Posterior vena cava (tissue), 2 donors: ENCODE results near the gene GJC1. TPM values are rescaled to one million over a fixed set of nuclear protein-coding genes. Genes with fewer than 3 reads are reported as not detected.
"Not testable (repeated sequence)": the region's sequence is repeated elsewhere in the genome, so short reads cannot be mapped to it uniquely, and the experiment has no call there.

Experiments
- DNase-seq: peaks from one replicate; pipeline ENCODE4 v3.0.0-alpha.2; 2020; ENCODE audit warnings: low spot score
- intact Hi-C, 2 donors: fragments of 100-400 bp; cut with DNase I; formaldehyde crosslinking; loops; one replicate each; pipeline versions ENCODE4 v1.14.1 to v1.14.2; 2022 to 2023
- total RNA-seq, 2 donors: library from RNA; stranded (reverse); fragmentation: NEBNext Ultra II Directional; extraction: Animal tissue kit (Norgen Biotek cat#: 25700); gene quantifications; one replicate each; pipeline ENCODE4 v1.2.1, GENCODE V29; 2021
- donor health status: DM: yes; HTN: yes; CAD: no.
- donor health status: DM: yes; HTN: yes; CAD: no.

The GJC1 gene
- total RNA-seq, 2 donors from 2014 or later, result 30.4 to 80.8 TPM

- DNase-seq, result no peak
- intact Hi-C loops, result loop anchor here (5.0 to 10.0 kb wide), 2 partner anchors 92 to 254 kb away; no protein-coding TSS in a partner anchor
These were observed 59.7 kb downstream of the GJC1 start for GRCh38 chr17:44770166-44770925.

DNA sequence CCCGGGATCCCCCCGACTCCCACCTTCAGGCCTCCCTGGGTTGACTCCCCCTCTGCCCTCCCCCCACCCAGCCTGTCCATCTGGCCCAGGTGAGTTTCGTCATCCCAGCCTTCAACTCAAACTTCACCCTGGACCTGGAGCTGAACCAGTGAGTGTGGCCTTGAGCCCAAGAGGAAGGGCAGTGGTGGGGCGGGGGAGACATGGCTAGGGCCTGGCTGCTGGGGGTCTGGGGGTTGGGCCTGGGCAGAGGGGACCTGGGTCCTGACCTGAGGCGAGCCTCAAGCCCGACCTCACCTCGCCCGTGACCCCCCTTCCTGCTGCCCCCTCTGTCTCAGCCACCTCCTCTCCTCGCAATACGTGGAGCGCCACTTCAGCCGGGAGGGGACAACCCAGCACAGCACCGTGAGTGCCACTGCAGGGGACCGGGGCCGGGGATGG lies 60.4 kb downstream of the GJC1 start:
- no peak for DNase-seq
- intact Hi-C loops, result loop anchor here (5.0 to 10.0 kb wide), 2 partner anchors 93 to 255 kb away; no protein-coding TSS in a partner anchor

GRCh38 chr17:44769230-44769629 lies 60.9 kb downstream of the GJC1 start:
- intact Hi-C loops, result no loop called here

DNA sequence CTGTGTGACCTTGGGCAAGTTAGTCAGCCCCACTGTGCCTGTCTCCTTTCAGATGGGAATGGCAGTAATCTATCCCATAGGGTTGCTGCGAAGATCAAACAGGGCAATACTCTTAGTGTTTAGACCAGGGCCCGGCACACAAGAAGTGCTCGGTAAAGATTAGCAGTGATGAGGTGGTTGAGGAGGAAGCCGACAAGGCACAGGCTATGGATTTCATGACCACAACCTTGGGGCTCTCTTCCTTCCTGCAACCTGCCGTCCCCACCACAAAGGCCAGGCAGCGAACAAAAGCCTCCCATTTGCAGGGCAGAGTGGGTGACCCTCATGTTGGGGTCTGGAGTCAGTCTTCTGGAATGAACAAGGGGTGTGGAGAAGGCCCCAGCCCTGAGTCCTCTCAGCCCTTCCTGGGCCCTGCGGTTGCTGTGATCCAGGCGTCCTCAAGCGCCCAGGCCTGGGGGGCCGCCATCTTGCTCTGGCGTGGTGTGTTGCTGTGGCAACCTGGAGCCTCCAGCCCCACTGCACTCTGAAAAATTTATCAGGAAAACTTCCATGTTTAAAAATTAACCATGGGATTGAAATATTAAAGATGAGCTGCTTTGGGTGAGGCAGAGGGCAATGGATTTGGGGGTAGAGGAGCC lies 61.5 kb downstream of the GJC1 start:
- intact Hi-C loops, result no loop called here
- DNase-seq, result no peak

More at GRCh38 chr17:44769230-44769629, 60.9 kb downstream of the GJC1 start:
- DNase-seq, result no peak

- intact Hi-C loops, result no loop called here
- no peak for DNase-seq
These were observed 62.6 kb downstream of the GJC1 start for GRCh38 chr17:44767493-44767892.

DNA sequence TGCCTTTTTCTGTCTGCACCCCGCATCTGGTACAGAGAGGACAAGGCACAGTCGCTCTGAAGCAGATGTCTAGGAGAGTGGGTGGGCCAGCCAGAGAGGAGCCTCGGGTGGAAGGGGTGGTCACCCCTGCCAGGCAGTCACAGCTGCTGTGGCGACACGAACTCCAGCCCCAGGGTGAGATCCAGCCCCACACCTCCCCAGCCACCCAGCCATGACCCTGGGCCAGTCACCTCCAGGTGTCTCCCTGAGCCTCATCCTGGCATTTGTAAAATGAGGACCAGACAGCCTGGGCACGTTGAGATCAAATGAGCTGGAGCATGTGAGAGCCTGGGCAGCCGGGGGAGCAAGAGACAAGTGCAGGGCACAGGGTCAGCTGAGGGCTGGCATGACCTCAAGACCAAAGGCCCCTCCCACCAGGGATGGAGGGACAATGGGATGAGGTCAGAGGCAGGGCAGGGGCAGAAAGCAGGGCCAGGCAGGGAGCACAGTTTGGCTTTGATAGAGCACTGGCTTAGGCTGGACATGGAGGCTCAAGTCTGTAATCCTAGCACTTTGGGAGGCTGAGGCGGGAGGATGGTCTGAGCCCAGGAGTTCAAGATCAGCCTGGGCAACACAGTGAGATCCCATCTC lies 63.6 kb downstream of the GJC1 start:
- intact Hi-C loops, result no loop called here
- no peak for DNase-seq

DNA sequence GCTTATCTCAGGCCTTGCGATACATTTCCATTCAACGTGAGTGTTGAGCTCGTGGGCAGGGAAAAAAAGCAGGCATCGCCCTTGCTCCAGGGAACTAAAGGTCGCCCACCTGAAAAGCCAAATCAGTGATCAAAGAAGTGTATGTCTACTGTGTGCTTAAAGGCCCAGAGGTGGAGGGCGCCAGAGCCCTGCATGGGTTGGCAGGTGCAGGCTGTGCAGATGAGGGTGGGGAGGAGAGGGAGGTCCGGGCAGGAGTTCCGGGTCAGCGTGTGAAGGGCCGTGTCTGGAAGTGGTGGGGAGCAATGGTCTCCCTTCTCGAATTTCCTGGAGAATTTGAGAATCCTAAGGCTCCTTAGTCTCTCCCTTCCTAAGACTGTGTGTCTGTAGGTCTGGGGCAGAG lies 64.1 kb downstream of the GJC1 start:
- intact Hi-C loops, result no loop called here
- no peak for DNase-seq

DNA sequence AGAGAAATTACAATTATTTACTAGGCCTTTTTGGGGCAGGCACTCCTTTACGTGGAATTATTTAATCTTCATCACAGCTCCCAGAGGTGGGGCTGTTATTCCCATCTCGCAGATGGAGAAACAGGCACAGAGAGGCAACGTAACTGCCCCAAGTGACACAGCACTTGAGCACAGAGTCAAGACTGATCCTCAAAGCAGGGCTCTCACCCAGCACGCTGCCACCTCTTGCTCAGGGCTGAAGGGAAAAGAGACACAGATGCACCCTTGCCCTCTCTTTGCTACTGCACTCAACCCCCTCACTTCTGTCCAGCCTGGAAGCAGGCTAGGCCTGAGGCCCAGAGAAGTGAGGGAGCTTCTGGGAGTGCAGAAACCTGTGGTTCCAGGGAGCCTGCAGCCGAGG lies 66.9 kb downstream of the GJC1 start:
- no peak for DNase-seq
- intact Hi-C loops, result no loop called here

DNA sequence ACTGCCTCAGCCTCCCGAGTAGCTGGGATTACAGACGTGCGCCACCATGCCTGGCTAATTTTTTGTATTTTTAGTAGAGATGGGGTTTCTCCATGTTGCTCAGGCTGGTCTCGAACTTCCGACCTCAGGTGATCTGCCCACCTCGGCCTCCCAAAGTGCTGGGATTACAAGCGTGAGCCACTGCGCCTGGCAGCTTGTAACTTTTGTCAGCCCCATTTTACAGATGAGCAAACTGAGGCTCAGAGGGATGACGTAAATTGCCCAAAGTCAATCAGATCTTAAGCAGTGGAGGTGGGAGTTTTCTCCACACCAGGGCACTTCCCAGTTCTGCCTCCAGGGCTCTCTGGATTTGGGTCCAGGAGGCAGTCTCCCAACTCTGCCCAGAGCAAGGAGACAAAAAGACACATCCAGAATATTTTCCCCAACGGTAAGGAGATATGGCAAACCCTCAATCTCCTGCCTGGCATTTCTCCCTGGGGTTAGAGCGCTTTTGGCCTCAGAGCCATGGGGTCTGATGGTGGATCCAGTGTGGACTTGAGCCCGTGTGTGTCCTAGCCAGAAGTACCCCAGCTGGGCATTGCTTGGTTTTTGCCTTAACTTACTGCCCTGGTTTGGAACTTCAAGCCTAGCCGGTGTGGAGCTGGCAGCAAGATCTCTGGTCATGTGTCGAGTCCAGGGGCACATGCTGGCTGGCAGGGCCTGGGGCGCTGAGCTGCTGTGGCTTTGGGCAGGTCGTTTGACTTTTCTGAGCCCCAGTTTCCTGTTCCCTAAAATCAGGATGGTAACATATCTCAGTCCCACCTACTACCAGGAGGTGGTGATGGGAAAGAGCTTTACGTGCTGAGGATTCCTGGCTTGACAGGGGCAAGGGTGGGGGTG lies 67.9 kb downstream of the GJC1 start:
- intact Hi-C loops, result no loop called here
- no peak for DNase-seq

- intact Hi-C loops, result no loop called here
- no peak for DNase-seq
These were observed 69.4 kb downstream of the GJC1 start for GRCh38 chr17:44760474-44761308.

- intact Hi-C loops, result no loop called here
- no peak for DNase-seq
These were observed 70.2 kb downstream of the GJC1 start for GRCh38 chr17:44759916-44760243.

- no peak for DNase-seq
- intact Hi-C loops, result no loop called here
These were observed 70.8 kb downstream of the GJC1 start for GRCh38 chr17:44759086-44759915.

DNA sequence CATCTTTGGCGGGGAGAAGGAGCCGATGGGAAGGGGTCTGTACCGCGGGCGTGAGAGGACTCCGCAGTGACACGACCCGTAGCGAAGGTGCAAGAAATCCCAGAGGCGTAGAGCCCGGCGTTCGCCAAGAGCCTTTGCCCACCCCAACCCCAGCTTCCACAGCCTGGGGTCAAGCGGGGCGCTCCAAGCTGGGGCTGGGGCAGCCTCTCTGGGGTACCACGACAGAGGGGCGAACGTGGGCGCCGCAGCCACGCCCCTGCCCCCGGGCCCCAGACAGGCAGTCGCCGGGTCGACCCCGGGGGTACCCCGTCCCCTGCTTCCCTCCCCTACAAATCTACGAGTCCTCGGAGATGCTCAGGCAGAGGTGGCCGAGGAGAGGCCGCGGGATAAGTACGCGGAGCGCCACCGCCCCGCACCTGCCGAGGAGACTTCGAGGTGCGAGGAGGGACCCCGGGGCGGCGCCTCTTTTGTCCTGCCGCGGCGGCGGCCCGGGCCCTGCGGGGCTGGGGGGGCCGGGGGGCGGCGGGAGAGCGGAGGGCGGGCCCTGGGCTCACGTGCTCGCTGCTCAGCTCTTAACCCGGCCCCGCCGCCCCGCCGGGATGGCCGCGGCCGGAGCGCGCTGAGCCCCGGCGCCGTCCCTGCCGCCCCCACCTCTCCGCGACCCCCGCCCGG lies 71.5 kb downstream of the GJC1 start, which contains the start of gene ADAM11:
TSS of gene ADAM11 (plus strand) at position 575 of the 672 bp plus-strand sequence. CDS start 212 bp downstream, outside the sequence.
- DNase-seq, result no peak
- intact Hi-C loops, result loop anchor here in 1 of 2 donors (1.0 kb wide), 1 partner anchor 34 kb away; no protein-coding TSS in a partner anchor

GRCh38 chr17:44757918-44758413 lies 72.1 kb downstream of the GJC1 start:
- intact Hi-C loops, result loop anchor here in 1 of 2 donors (1.0 kb wide), 1 partner anchor 34 kb away; no protein-coding TSS in a partner anchor
- DNase-seq, result no peak

DNA sequence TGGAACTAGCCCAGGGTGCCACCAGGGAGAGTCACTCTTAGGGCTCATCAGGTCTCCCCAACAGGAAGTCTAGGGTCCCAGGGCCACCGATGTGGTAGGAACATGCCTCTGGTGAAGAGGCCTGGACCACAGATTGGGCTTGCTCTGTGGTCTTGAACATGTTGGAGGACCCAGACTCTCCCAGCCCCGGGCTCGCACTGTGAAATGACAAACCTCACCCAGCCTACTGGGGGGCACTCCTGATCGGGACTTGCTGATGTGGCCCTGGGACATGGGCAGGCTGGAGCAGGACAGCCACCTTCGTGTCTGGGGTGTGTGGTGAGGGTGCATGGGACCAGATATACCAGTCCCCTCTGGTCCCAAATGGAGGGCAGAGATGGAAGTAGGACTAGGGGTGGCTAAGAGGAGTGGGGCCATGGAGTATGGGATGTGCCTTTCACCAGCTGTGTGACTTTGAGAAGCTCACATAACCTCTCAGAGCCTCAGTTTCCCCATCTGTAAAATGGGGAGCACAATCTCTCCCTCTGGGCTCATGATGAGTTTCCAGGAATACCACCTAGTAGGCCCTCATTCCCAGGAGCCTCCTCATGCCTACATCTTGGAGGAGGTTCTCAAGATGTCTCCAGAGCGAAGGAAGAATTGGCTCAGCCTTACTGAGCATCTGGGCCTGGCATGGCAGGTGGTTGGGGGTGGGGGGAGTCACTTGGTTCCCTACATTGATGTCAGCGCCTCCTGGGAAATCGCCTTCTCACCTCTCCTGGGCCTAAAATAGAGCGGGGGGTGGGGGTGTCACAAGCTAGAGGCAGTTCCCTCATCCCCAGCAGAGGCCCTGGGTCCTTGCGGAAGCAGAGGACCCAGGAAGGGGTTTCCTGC lies 72.8 kb downstream of the GJC1 start:
- no peak for DNase-seq
- intact Hi-C loops, result no loop called here

GRCh38 chr17:44755180-44755579 lies 74.9 kb downstream of the GJC1 start:
- intact Hi-C loops, DNase-seq: not testable (repeated sequence)
